Measurements from ENCODE around the gene NR3C1.

The NR3C1 gene

DNA sequence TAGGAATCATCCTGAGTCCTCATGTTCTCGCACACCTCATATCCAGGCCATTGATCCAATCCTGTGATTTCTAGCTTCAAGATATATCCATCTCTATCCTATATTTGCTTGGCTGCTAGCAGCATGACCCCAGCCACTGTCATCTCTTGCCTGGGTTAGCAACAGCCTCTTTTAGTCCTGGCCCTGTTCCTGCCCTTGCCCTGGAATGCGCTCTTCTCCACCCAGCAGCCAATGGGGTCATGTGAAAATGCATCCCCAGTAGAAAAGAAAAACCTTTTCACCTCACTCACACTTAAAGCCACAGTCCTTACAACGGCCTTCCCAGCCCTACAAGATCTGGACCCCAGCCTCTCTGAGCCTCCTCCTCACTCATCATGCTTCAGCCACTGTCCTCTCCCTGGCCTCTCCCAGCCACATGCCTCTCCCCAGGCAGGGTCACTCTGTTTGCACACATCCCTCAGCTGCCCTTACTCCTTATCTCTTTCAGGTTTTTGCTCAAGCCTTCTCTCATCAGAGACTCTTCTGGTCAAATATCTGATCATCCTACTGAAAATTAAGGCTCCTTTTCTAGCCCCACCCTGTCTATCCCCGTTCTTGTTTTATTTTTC lies 34.3 kb upstream of the NR3C1 start:
- Histone ChIP-seq H3K36me3 (ENCODE audit: control insufficient read depth, insufficient read depth, low read length) (no peaks in the 10 kb centered on the region), H3K27me3 (replicated peaks; ENCODE audit: control insufficient read depth, insufficient read depth, low read length, poor library complexity, severe bottlenecking) (no peaks in the 10 kb centered on the region), H3K9me3 (ENCODE audit: control insufficient read depth, low read length) (no peaks in the 10 kb centered on the region), H3K27ac (ENCODE audit: insufficient read depth, low read length, poor library complexity, severe bottlenecking) (no peak overlapping the region), H3K4me1 (ENCODE audit: control insufficient read depth, insufficient read depth, low read length, poor library complexity, severe bottlenecking) (peaks cover 19% of the 10 kb centered on the region), H3K4me3 (ENCODE audit: insufficient read depth, low read depth, low read length, poor library complexity, severe bottlenecking) (no peak overlapping the region)
- DNase-seq, result no peak

GRCh38 chr5:143436871-143437270 lies 33.4 kb upstream of the NR3C1 start:
- Histone ChIP-seq H3K27me3 (replicated peaks; ENCODE audit: control insufficient read depth, insufficient read depth, low read length, poor library complexity, severe bottlenecking) (no peaks in the 10 kb centered on the region), H3K27ac (ENCODE audit: insufficient read depth, low read length, poor library complexity, severe bottlenecking) (no peak overlapping the region), H3K4me3 (ENCODE audit: insufficient read depth, low read depth, low read length, poor library complexity, severe bottlenecking) (no peak overlapping the region), H3K4me1 (ENCODE audit: control insufficient read depth, insufficient read depth, low read length, poor library complexity, severe bottlenecking) (peaks cover 22% of the 10 kb centered on the region), H3K9me3 (ENCODE audit: control insufficient read depth, low read length) (no peaks in the 10 kb centered on the region), H3K36me3 (ENCODE audit: control insufficient read depth, insufficient read depth, low read length) (no peaks in the 10 kb centered on the region)
- DNase-seq, result no peak

GRCh38 chr5:143435210-143435657 lies 31.7 kb upstream of the NR3C1 start:
- DNase-seq, result peak in 1 of 3 donors; percentile 24
- Histone ChIP-seq H3K27me3 (replicated peaks; ENCODE audit: control insufficient read depth, insufficient read depth, low read length, poor library complexity, severe bottlenecking) (no peaks in the 10 kb centered on the region), H3K27ac (ENCODE audit: insufficient read depth, low read length, poor library complexity, severe bottlenecking) (peak overlapping the region; percentile 65), H3K4me1 (ENCODE audit: control insufficient read depth, insufficient read depth, low read length, poor library complexity, severe bottlenecking) (peaks cover 22% of the 10 kb centered on the region), H3K36me3 (ENCODE audit: control insufficient read depth, insufficient read depth, low read length) (no peaks in the 10 kb centered on the region), H3K9me3 (ENCODE audit: control insufficient read depth, low read length) (no peaks in the 10 kb centered on the region), H3K4me3 (ENCODE audit: insufficient read depth, low read depth, low read length, poor library complexity, severe bottlenecking) (peak overlapping the region; percentile 51)

DNA sequence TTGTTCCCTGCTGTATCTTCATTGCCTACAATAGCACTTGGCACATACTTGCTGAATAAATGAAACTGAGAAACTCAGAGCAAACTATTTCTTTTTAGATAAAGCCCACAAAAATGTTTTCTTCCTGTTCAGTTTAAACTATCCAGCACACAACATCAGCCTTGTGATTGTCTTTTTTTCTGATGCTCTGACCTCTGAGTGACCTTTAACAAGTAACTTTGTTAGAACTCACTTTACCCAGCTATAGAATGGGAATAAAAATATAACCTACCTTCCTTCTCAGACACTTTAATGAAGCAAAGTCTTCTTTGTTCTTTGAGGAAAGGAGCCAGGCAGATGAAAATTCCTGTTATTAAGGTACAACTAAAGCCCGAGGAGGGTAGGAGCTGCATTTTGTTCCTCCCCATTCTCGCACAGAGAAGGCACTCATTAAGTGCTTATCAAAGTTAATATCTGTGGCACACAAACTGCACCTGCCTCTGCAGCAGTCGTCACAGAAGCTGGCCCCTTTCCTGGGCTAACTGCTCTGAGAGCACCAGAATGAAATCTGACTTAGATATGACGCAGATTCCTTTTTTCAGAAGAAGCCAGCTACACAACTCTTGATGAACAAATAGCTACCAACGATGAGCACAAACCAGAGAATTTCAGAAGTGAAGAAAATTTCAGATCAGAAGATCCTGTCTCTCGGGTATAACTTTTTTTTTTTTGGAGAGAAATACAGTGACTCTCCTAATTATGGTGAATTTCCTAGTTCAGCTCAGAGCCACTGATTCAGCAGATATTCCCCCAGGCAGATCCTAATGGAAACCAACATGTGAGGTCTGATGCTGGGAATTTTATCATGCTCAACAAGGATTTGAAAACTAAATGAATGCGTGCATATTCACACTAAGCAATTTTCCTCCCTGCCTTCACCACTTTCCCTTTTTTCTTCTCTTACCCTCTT lies 31.0 kb upstream of the NR3C1 start:
- Histone ChIP-seq H3K4me3 (ENCODE audit: insufficient read depth, low read depth, low read length, poor library complexity, severe bottlenecking) (peak overlapping the region; percentile 51), H3K27me3 (replicated peaks; ENCODE audit: control insufficient read depth, insufficient read depth, low read length, poor library complexity, severe bottlenecking) (no peaks in the 10 kb centered on the region), H3K4me1 (ENCODE audit: control insufficient read depth, insufficient read depth, low read length, poor library complexity, severe bottlenecking) (peaks cover 22% of the 10 kb centered on the region), H3K36me3 (ENCODE audit: control insufficient read depth, insufficient read depth, low read length) (no peaks in the 10 kb centered on the region), H3K9me3 (ENCODE audit: control insufficient read depth, low read length) (no peaks in the 10 kb centered on the region), H3K27ac (ENCODE audit: insufficient read depth, low read length, poor library complexity, severe bottlenecking) (peak overlapping the region; percentile 65)
- DNase-seq, result peak; percentile 28 to 61 (median 51)

GRCh38 chr5:143433670-143434069 lies 30.2 kb upstream of the NR3C1 start:
- DNase-seq, result no peak
- peak overlapping the region; percentile 14 for H3K4me3 ChIP-seq (ENCODE audit: insufficient read depth, low read depth, low read length, poor library complexity, severe bottlenecking)
- no peaks in the 10 kb centered on the region for H3K9me3 ChIP-seq (ENCODE audit: control insufficient read depth, low read length)
- no peaks in the 10 kb centered on the region for H3K36me3 ChIP-seq (ENCODE audit: control insufficient read depth, insufficient read depth, low read length)
- peak overlapping the region; percentile 65 for H3K27ac ChIP-seq (ENCODE audit: insufficient read depth, low read length, poor library complexity, severe bottlenecking)
- peaks cover 22% of the 10 kb centered on the region for H3K4me1 ChIP-seq (ENCODE audit: control insufficient read depth, insufficient read depth, low read length, poor library complexity, severe bottlenecking)
- H3K27me3 ChIP-seq (replicated peaks; ENCODE audit: control insufficient read depth, insufficient read depth, low read length, poor library complexity, severe bottlenecking), result no peaks in the 10 kb centered on the region

GRCh38 chr5:143432658-143433239 lies 29.3 kb upstream of the NR3C1 start:
- H3K27ac ChIP-seq (ENCODE audit: insufficient read depth, low read length, poor library complexity, severe bottlenecking), result no peak overlapping the region
- no peaks in the 10 kb centered on the region for H3K36me3 ChIP-seq (ENCODE audit: control insufficient read depth, insufficient read depth, low read length)
- H3K4me3 ChIP-seq (ENCODE audit: insufficient read depth, low read depth, low read length, poor library complexity, severe bottlenecking), result no peak overlapping the region
- no peaks in the 10 kb centered on the region for H3K9me3 ChIP-seq (ENCODE audit: control insufficient read depth, low read length)
- DNase-seq, result no peak
- H3K4me1 ChIP-seq (ENCODE audit: control insufficient read depth, insufficient read depth, low read length, poor library complexity, severe bottlenecking), result peaks cover 22% of the 10 kb centered on the region
- no peaks in the 10 kb centered on the region for H3K27me3 ChIP-seq (replicated peaks; ENCODE audit: control insufficient read depth, insufficient read depth, low read length, poor library complexity, severe bottlenecking)

DNA sequence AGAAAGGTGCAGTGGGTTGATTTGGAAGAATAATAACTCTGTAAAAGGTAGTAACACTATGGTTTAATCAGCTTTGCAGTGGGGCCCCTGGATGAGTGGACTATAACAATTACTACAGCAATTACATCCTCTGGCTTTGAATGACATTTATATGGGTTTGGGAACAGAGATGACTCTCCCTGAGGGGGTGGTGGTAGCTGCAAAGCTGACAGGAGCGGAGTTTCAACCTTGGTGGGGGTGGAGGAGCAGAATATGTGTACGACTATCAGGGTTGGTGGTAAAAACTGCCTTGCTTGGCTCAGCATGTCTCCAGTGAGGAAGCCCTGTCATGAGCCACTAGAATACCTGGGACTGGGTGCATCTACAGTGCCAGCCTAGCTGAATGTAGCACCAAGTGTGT lies 28.3 kb upstream of the NR3C1 start:
- Histone ChIP-seq H3K27me3 (replicated peaks; ENCODE audit: control insufficient read depth, insufficient read depth, low read length, poor library complexity, severe bottlenecking) (no peaks in the 10 kb centered on the region), H3K27ac (ENCODE audit: insufficient read depth, low read length, poor library complexity, severe bottlenecking) (no peak overlapping the region), H3K36me3 (ENCODE audit: control insufficient read depth, insufficient read depth, low read length) (no peaks in the 10 kb centered on the region), H3K4me1 (ENCODE audit: control insufficient read depth, insufficient read depth, low read length, poor library complexity, severe bottlenecking) (peaks cover 22% of the 10 kb centered on the region), H3K9me3 (ENCODE audit: control insufficient read depth, low read length) (no peaks in the 10 kb centered on the region), H3K4me3 (ENCODE audit: insufficient read depth, low read depth, low read length, poor library complexity, severe bottlenecking) (no peak overlapping the region)
- no peak for DNase-seq

DNA sequence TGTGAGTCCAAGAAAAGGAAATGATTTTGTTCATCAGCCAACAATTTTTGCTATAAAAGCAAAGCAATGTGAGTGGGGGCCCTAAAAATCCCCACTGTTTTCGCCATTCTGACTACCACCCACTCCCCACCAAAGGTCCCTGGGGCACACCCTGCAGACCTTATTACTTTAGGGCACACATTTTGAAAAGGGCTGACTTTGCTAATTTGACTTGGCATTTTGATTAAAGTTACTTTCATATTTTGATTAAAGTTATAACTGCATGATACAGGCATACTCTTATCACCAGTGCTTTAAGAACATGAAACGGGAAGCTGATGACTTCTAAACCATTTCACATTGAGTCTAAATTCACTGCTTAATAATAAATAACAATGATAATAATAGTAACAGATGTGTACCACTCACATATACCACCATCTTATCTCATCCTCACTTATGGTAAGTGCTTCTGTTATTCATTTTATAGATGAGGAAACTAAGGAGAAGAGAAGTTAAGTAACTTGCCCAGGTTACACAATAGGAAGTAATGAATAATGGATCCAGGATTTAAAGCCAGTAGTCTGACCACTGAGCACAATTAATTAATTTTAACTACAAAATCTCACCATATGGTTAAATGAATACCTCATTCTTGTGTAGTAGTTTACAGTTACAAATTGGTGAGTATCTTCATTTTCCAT lies 25.4 kb upstream of the NR3C1 start:
- no peaks in the 10 kb centered on the region for H3K9me3 ChIP-seq (ENCODE audit: control insufficient read depth, low read length)
- no peak overlapping the region for H3K27ac ChIP-seq (ENCODE audit: insufficient read depth, low read length, poor library complexity, severe bottlenecking)
- H3K4me1 ChIP-seq (ENCODE audit: control insufficient read depth, insufficient read depth, low read length, poor library complexity, severe bottlenecking), result peaks cover 11% of the 10 kb centered on the region
- DNase-seq, result no peak
- H3K4me3 ChIP-seq (ENCODE audit: insufficient read depth, low read depth, low read length, poor library complexity, severe bottlenecking), result no peak overlapping the region
- no peaks in the 10 kb centered on the region for H3K27me3 ChIP-seq (replicated peaks; ENCODE audit: control insufficient read depth, insufficient read depth, low read length, poor library complexity, severe bottlenecking)
- H3K36me3 ChIP-seq (ENCODE audit: control insufficient read depth, insufficient read depth, low read length), result no peaks in the 10 kb centered on the region

GRCh38 chr5:143428155-143428554 lies 24.7 kb upstream of the NR3C1 start:
- Histone ChIP-seq H3K9me3 (ENCODE audit: control insufficient read depth, low read length) (no peaks in the 10 kb centered on the region), H3K27ac (ENCODE audit: insufficient read depth, low read length, poor library complexity, severe bottlenecking) (no peak overlapping the region), H3K4me3 (ENCODE audit: insufficient read depth, low read depth, low read length, poor library complexity, severe bottlenecking) (no peak overlapping the region), H3K36me3 (ENCODE audit: control insufficient read depth, insufficient read depth, low read length) (no peaks in the 10 kb centered on the region), H3K4me1 (ENCODE audit: control insufficient read depth, insufficient read depth, low read length, poor library complexity, severe bottlenecking) (peaks cover 6% of the 10 kb centered on the region), H3K27me3 (replicated peaks; ENCODE audit: control insufficient read depth, insufficient read depth, low read length, poor library complexity, severe bottlenecking) (no peaks in the 10 kb centered on the region)
- no peak for DNase-seq
